GM21515 (cell line): ENCODE results near the gene TMPRSS13.
"Not testable (repeated sequence)": the region's sequence is repeated elsewhere in the genome, so short reads cannot be mapped to it uniquely, and the experiment has no call there.

Experiments
- ATAC-seq: cut with Tn5 transposase; IDR thresholded peaks from one replicate; pipeline ENCODE4 v1.9.1; 2021; ENCODE audit not compliant: unreplicated experiment

Gene TMPRSS13

GRCh38 chr11:117875382-117876058 is 53.7 kb downstream of the TMPRSS13 start:
- no peak for ATAC-seq

- ATAC-seq = no peak
These were observed 54.3 kb downstream of the TMPRSS13 start for GRCh38 chr11:117874910-117875381.

- no peak for ATAC-seq
These were observed 54.8 kb downstream of the TMPRSS13 start for GRCh38 chr11:117874253-117874909.

GRCh38 chr11:117873828-117874125 is 55.4 kb downstream of the TMPRSS13 start:
- no peak for ATAC-seq

- no peak for ATAC-seq
These were observed 56.0 kb downstream of the TMPRSS13 start for GRCh38 chr11:117872975-117873827.

GRCh38 chr11:117872420-117872961 is 56.7 kb downstream of the TMPRSS13 start:
- no peak for ATAC-seq

- ATAC-seq = no peak
These were observed 57.4 kb downstream of the TMPRSS13 start for GRCh38 chr11:117871784-117872183.

GRCh38 chr11:117871160-117871559 is 58.0 kb downstream of the TMPRSS13 start:
- ATAC-seq = no peak

GRCh38 chr11:117870103-117870952 is 58.9 kb downstream of the TMPRSS13 start:
- ATAC-seq = no peak

- ATAC-seq = no peak
These were observed 59.6 kb downstream of the TMPRSS13 start for GRCh38 chr11:117869604-117870003.

- ATAC-seq = no peak
These were observed 60.2 kb downstream of the TMPRSS13 start for GRCh38 chr11:117868815-117869561.

- no peak for ATAC-seq
These were observed 61.1 kb downstream of the TMPRSS13 start for GRCh38 chr11:117868088-117868487.

- ATAC-seq = no peak
These were observed 62.7 kb downstream of the TMPRSS13 start for GRCh38 chr11:117866526-117866925.

- not testable (repeated sequence) for ATAC-seq
These were observed 63.7 kb downstream of the TMPRSS13 start for GRCh38 chr11:117865546-117865945.

- ATAC-seq = no peak
These were observed 65.8 kb downstream of the TMPRSS13 start for GRCh38 chr11:117863383-117863782.

- ATAC-seq = no peak
These were observed 66.4 kb downstream of the TMPRSS13 start for GRCh38 chr11:117862753-117863152.

- no peak for ATAC-seq
These were observed 67.0 kb downstream of the TMPRSS13 start for GRCh38 chr11:117862019-117862725.

- no peak for ATAC-seq
These were observed 67.8 kb downstream of the TMPRSS13 start for GRCh38 chr11:117861151-117862018.
